Esophagus muscularis mucosa (tissue), 4 donors: ENCODE measurements around the gene MEGF6. TPM values are rescaled to one million over a fixed set of nuclear protein-coding genes. Genes with fewer than 3 reads are reported as not detected.

Experiments used
- DNase-seq: peaks from one replicate; pipeline ENCODE4 v3.0.0-alpha.2; 2017; ENCODE audit errors: extremely low spot score
- H3K27ac ChIP-seq, 4 donors: fragments of 200-600 bp; sonication (generic); replicated peaks in 1 of 4; 1 replicate in 3 of 4; 2 replicates in 1 of 4; pipeline ENCODE4 v1.5.1; 2016 to 2019; ENCODE audit warnings: mild to moderate bottlenecking in 1 of 4
- H3K27me3 ChIP-seq, 4 donors: fragments of 200-600 bp; sonication (generic); one replicate each; pipeline versions ENCODE4 v1.5.1 to v1.6.0; 2016 to 2019
- H3K36me3 ChIP-seq, 4 donors: fragments of 200-600 bp; sonication (generic); one replicate each; pipeline ENCODE4 v1.5.1; 2016 to 2019
- H3K4me1 ChIP-seq, 4 donors: fragments of 200-600 bp; sonication (generic); one replicate each; pipeline ENCODE4 v1.5.1; 2016 to 2019
- H3K4me3 ChIP-seq, 4 donors: fragments of 200-600 bp; sonication (generic); 1 replicate in 2 of 4; 2 replicates in 2 of 4; pipeline ENCODE4 v1.5.1; 2016 to 2019; ENCODE audit warnings: mild to moderate bottlenecking in 4 of 4, moderate library complexity in 1 of 4
- H3K9me3 ChIP-seq, 4 donors: fragments of 200-600 bp; sonication (generic); 1 replicate in 3 of 4; 2 replicates in 1 of 4; pipeline ENCODE4 v1.5.1; 2016 to 2019
- EP300 ChIP-seq: sonication (generic); formaldehyde crosslinking; IDR thresholded peaks from one replicate; pipeline ENCODE4 v1.6.1; 2017; ENCODE audit warnings: antibody characterized with exemption
- POLR2A ChIP-seq: fragments of 450-650 bp; IDR thresholded peaks from one replicate; pipeline ENCODE4 v1.6.1; 2017; ENCODE audit warnings: antibody characterized with exemption, moderate library complexity, mild to moderate bottlenecking, low read depth
- POLR2AphosphoS5 ChIP-seq, 2 donors: sonication (generic); formaldehyde crosslinking; IDR thresholded peaks; one replicate each; pipeline ENCODE4 v1.6.1; 2017; ENCODE audit warnings: antibody characterized with exemption in 2 of 2
- WGBS: methylation state at CpG from one replicate; pipeline ENCODE4 v1.1.5; 2018; 5-methylcytosine and 5-hydroxymethylcytosine counted together
- intact Hi-C: fragments of 100-400 bp; cut with DNase I; formaldehyde crosslinking; loops from one replicate; pipeline ENCODE4 v1.15.1; 2023
- total RNA-seq, 4 donors: library from RNA; depleted of rRNA; stranded (reverse); fragments of >200 nt; gene quantifications; one replicate each; pipeline versions ENCODE4 v1.1.0 to v1.2.1, GENCODE V29; 2016
- TF ChIP-seq, protein P1 (sequence below), 3 experiments: fragments of 200-600 bp in 2 of 3; fragments of 450-650 bp in 1 of 3; sonication (generic) in 2 of 3; IDR thresholded peaks; one replicate each; pipeline ENCODE4 v1.5.1; 2017 to 2019; ENCODE audit warnings: antibody characterized with exemption in 3 of 3, mild to moderate bottlenecking in 2 of 3, moderate library complexity in 1 of 3

MEGF6 gene
- total RNA-seq, 4 donors from 2014 or later, result 9.3 to 18.1 (median 12.7) TPM

DNA sequence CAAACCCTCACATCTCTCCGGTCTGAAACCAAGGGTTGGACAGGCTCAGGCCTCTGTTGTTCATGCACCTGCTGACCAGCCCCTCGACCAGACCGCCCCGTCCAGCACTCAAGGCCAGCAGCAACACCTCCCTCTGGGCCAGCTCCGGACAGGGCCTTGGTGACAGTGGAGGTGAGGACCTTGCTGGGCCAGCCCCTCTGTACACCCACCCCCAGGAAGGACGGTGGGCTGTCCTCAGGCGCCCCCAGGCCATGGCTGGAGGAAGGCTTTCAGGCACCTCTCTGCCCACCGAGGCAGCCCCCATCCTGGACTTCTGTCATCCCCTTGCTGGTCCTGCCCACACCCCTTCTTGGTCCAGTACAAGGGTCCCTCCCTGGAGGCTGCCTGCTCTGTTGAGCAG, 48.6 kb downstream of the MEGF6 start:
- Histone ChIP-seq H3K4me3 (no peak overlapping the region), H3K9me3 (no peaks in the 10 kb centered on the region), H3K27ac (no peak overlapping the region), H3K27me3 (peaks cover 0 to 15% (median 0%) of the 10 kb centered on the region in 4 donors), H3K4me1 (peaks cover 0 to 13% (median 10%) of the 10 kb centered on the region in 4 donors), H3K36me3 (no peaks in the 10 kb centered on the region)
- intact Hi-C loops, result no loop called here
- TF ChIP-seq, protein P1, sequence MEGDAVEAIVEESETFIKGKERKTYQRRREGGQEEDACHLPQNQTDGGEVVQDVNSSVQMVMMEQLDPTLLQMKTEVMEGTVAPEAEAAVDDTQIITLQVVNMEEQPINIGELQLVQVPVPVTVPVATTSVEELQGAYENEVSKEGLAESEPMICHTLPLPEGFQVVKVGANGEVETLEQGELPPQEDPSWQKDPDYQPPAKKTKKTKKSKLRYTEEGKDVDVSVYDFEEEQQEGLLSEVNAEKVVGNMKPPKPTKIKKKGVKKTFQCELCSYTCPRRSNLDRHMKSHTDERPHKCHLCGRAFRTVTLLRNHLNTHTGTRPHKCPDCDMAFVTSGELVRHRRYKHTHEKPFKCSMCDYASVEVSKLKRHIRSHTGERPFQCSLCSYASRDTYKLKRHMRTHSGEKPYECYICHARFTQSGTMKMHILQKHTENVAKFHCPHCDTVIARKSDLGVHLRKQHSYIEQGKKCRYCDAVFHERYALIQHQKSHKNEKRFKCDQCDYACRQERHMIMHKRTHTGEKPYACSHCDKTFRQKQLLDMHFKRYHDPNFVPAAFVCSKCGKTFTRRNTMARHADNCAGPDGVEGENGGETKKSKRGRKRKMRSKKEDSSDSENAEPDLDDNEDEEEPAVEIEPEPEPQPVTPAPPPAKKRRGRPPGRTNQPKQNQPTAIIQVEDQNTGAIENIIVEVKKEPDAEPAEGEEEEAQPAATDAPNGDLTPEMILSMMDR (IDR thresholded peaks at IDR 0.05), result no peak
- TF ChIP-seq POLR2A, result no peak
- TF ChIP-seq EP300, result no peak
- no peak for TF ChIP-seq POLR2AphosphoS5 (IDR thresholded peaks at IDR 0.05)
- no peak for DNase-seq
- WGBS, result 94% methylated on average over 4 of the region's 8 CpGs

DNA sequence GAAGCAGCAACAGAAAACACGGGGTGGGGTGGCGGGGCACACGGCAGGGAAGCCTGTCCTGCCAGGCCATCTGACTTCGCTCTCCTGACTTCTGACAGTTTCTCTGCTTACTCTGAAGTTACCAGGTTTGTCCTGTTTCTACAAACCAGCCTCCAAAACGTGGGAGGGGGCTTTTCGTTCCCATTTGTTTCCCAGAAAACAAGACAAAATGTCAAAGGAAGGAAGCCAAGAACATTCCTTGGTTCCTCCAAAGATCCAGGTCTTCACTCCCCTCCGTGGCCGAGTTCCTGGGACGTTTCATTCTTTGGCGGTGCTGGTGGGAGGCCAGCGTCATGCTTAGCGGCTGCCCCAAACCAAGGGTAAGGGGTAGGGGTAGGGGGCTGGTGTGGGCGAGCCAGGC, 49.6 kb downstream of the MEGF6 start:
- no peaks in the 10 kb centered on the region for H3K36me3 ChIP-seq
- peaks cover 0 to 13% (median 10%) of the 10 kb centered on the region in 4 donors for H3K4me1 ChIP-seq
- DNase-seq, result no peak
- WGBS, result 77% methylated on average over 13 of the region's 13 CpGs
- H3K27me3 ChIP-seq, result peaks cover 0 to 15% (median 0%) of the 10 kb centered on the region in 4 donors
- H3K27ac ChIP-seq, result no peak overlapping the region
- intact Hi-C loops, result no loop called here
- no peak overlapping the region for H3K4me3 ChIP-seq
- TF ChIP-seq EP300 (no peak), POLR2A (no peak), POLR2AphosphoS5 (IDR thresholded peaks at IDR 0.05) (no peak)
- TF ChIP-seq, protein P1 (IDR thresholded peaks at IDR 0.05), result no peak
- no peaks in the 10 kb centered on the region for H3K9me3 ChIP-seq

DNA sequence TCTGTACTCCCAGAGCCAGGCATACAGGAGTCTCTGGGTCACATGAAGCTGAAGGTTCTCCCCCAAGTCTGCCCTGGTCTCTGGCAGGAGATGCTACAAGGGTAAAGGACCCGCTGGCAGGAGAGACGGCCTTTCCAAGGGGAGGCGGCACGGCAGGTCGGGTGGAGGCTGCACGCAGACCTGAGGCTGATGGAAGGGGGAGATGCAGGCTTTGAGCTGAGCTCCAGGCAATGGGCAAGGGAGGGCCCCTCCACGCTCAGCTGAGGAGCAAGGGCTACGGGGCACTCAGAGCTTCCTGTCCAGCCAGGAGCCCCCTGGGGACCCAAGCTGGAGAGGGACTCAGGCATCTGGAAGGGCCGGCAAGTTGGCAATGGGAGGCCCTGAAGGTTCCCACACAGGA, 50.3 kb downstream of the MEGF6 start:
- H3K4me1 ChIP-seq, result peaks cover 0 to 13% (median 10%) of the 10 kb centered on the region in 4 donors
- intact Hi-C loops, result no loop called here
- H3K4me3 ChIP-seq, result no peak overlapping the region
- TF ChIP-seq POLR2A (no peak), POLR2AphosphoS5 (IDR thresholded peaks at IDR 0.05) (no peak), EP300 (no peak)
- TF ChIP-seq, protein P1 (IDR thresholded peaks at IDR 0.05), result no peak
- 93% methylated on average over 4 of the region's 9 CpGs for WGBS
- DNase-seq, result no peak
- peaks cover 0 to 15% (median 0%) of the 10 kb centered on the region in 4 donors for H3K27me3 ChIP-seq
- H3K9me3 ChIP-seq, result no peaks in the 10 kb centered on the region
- no peak overlapping the region for H3K27ac ChIP-seq
- H3K36me3 ChIP-seq, result no peaks in the 10 kb centered on the region

DNA sequence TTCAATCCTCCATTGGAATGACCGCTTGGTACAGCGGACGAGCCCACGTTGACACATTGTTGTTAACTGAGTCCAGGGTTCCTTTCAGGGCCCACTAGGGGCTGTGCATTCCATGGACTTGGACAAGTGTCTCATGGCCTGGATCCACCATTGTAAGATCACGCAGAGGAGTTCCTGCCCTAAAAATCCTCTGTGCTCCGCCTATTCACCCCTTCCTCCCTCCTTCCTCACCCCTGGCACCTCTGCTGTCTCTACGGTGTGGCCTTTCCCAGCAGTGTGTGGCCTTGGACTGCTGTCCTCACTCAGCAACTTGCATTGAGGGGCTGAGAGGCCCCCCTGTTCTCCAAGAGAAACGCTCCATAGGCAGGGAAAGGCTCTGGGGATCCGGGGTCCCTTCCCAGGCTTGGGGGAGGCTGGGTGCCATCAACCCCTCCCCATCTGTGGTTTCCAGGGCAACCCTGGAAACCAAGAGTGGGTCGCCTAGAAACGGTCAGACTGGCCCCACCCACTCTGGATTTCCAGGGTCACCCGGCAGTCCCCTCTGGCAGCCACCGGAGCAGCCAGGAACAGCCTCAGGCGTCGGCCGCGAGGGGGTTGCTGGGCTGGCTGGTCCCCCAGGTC, 50.9 kb downstream of the MEGF6 start:
- peaks cover 0 to 10% (median 0%) of the 10 kb centered on the region in 4 donors for H3K27me3 ChIP-seq
- DNase-seq, result no peak
- TF ChIP-seq, protein P1 (IDR thresholded peaks at IDR 0.05), result no peak
- TF ChIP-seq POLR2A, result no peak
- no peak for TF ChIP-seq EP300
- no peak for TF ChIP-seq POLR2AphosphoS5 (IDR thresholded peaks at IDR 0.05)
- WGBS, result 80% methylated on average over 9 of the region's 17 CpGs
- H3K27ac ChIP-seq, result no peak overlapping the region
- intact Hi-C loops, result no loop called here
- no peaks in the 10 kb centered on the region for H3K9me3 ChIP-seq
- peaks cover 0 to 13% (median 10%) of the 10 kb centered on the region in 4 donors for H3K4me1 ChIP-seq
- no peak overlapping the region for H3K4me3 ChIP-seq
- H3K36me3 ChIP-seq, result no peaks in the 10 kb centered on the region
